GM21786 (cell line): Measurements from ENCODE around the gene ANK2.
"Not testable (repeated sequence)": the region's sequence is repeated elsewhere in the genome, so short reads cannot be mapped to it uniquely, and the experiment has no call there.

Experiments
- ATAC-seq: cut with Tn5 transposase; IDR thresholded peaks from one replicate; pipeline ENCODE4 v1.9.1; 2021; ENCODE audit not compliant: unreplicated experiment

ANK2 gene

GRCh38 chr4:113183032-113183605 is 133.7 kb downstream of the ANK2 start:
- no peak for ATAC-seq

- not testable (repeated sequence) for ATAC-seq
These were observed 136.8 kb downstream of the ANK2 start for GRCh38 chr4:113186220-113186619.

GRCh38 chr4:113186913-113187312 is 137.5 kb downstream of the ANK2 start:
- no peak for ATAC-seq

GRCh38 chr4:113187358-113187757 is 137.9 kb downstream of the ANK2 start:
- ATAC-seq, result no peak

- no peak for ATAC-seq
These were observed 140.1 kb downstream of the ANK2 start for GRCh38 chr4:113189546-113189945.

- ATAC-seq, result peak; percentile 80
These were observed 159.7 kb downstream of the ANK2 start for GRCh38 chr4:113209153-113209552.

GRCh38 chr4:113209652-113210320 is 160.3 kb downstream of the ANK2 start:
- ATAC-seq, result no peak

- ATAC-seq, result no peak
These were observed 163.2 kb downstream of the ANK2 start for GRCh38 chr4:113212613-113213012.

- no peak for ATAC-seq
These were observed 172.5 kb downstream of the ANK2 start for GRCh38 chr4:113221990-113222389.

- ATAC-seq, result no peak
These were observed 173.0 kb downstream of the ANK2 start for GRCh38 chr4:113222471-113222870.

GRCh38 chr4:113223001-113223400 is 173.5 kb downstream of the ANK2 start:
- no peak for ATAC-seq

GRCh38 chr4:113232194-113232593 is 182.7 kb downstream of the ANK2 start:
- no peak for ATAC-seq

GRCh38 chr4:113236916-113237315 is 187.5 kb downstream of the ANK2 start:
- ATAC-seq, result no peak

- ATAC-seq, result no peak
These were observed 193.9 kb downstream of the ANK2 start for GRCh38 chr4:113243312-113243711.

- ATAC-seq, result not testable (repeated sequence)
These were observed 195.3 kb downstream of the ANK2 start for GRCh38 chr4:113244747-113245146.

GRCh38 chr4:113248320-113248719 is 198.9 kb downstream of the ANK2 start:
- no peak for ATAC-seq

- ATAC-seq, result no peak
These were observed 206.2 kb downstream of the ANK2 start for GRCh38 chr4:113255628-113256027.

- ATAC-seq, result no peak
These were observed 207.5 kb downstream of the ANK2 start for GRCh38 chr4:113256946-113257345.

GRCh38 chr4:113260688-113261087 is 211.2 kb downstream of the ANK2 start:
- ATAC-seq, result no peak

- ATAC-seq, result no peak
These were observed 213.8 kb downstream of the ANK2 start for GRCh38 chr4:113263274-113263673.

- ATAC-seq, result no peak
These were observed 221.3 kb downstream of the ANK2 start for GRCh38 chr4:113270520-113271319.

- no peak for ATAC-seq
These were observed 223.1 kb downstream of the ANK2 start for GRCh38 chr4:113272523-113272922.
